HCT116 (cell line): ENCODE data around the gene CNTN4. TPM values are rescaled to one million over a fixed set of nuclear protein-coding genes. Genes with fewer than 3 reads are reported as not detected.

Experiments used
- ATAC-seq: fragments of 200-7000 bp; cut with Tn5 transposase; 2 replicates; pipeline ENCODE4 v1.9.1; 2020; ENCODE audit warnings: mild to moderate bottlenecking, moderate library complexity
- BruUV-seq: library from RNA; stranded (reverse); fragments of 400-500 nt; replicated peaks from 2 replicates; lab custom pipeline; 2021; lab: Mats Ljungman, UMichigan
- CTCF ChIA-PET: fragments of 300-600 bp; sonication (Branson Sonifier 250); formaldehyde crosslinking; loops from one replicate; lab custom pipeline; 2021; ENCODE audit warnings: antibody characterized with exemption; lab: Charles Lee
- POLR2A ChIA-PET: fragments of 300-600, 350-600 bp; sonication (Branson Sonifier 250); formaldehyde crosslinking; loops from one replicate; lab custom pipeline; 2021; ENCODE audit warnings: antibody characterized with exemption; lab: Charles Lee
- RAD21 ChIA-PET, 2 experiments: fragments of 300-600 bp; sonication (Branson Sonifier 250); formaldehyde crosslinking; loops; one replicate each; lab custom pipeline; 2023; ENCODE audit warnings: low total read pairs in 2 of 2; ENCODE audit not compliant: uncharacterized antibody in 2 of 2, unreplicated experiment in 2 of 2, low non-redundant PET in 1 of 2; lab: Charles Lee
- DNase-seq: peaks from one replicate; pipeline ENCODE4 v3.0.0-alpha.2; 2010; ENCODE audit warnings: low read depth, low spot score
- H2AFZ ChIP-seq: fragments of 200-600 bp; shearing (Covaris generic), sonication (generic); 2 replicates; pipeline ENCODE4 v1.6.1; 2017; ENCODE audit warnings: low read depth, mixed run types, mixed read lengths, antibody characterized with exemption, low read length; ENCODE audit not compliant: poor library complexity, severe bottlenecking
- H3K27ac ChIP-seq: 2 replicates; pipeline ENCODE4 v1.5.1; 2012; ENCODE audit warnings: low read depth, low read length
- H3K27me3 ChIP-seq: fragments of 200-600 bp; sonication (generic); 2 replicates; pipeline ENCODE4 v1.6.1; 2016; ENCODE audit warnings: mixed run types, low read length, mixed read lengths; ENCODE audit not compliant: insufficient read depth
- H3K36me3 ChIP-seq, 2 experiments: fragments of 200-500 bp in 1 of 2; fragments of 200-600 bp in 1 of 2; sonication (Bioruptor generic) in 1 of 2; sonication (generic) in 1 of 2; 2 replicates each; pipeline versions ENCODE4 v1.5.1 to v1.6.1; 2014 to 2016; ENCODE audit warnings: low read length in 2 of 2, inconsistent platforms in 1 of 2, mixed read lengths in 1 of 2, mixed run types in 1 of 2; ENCODE audit not compliant: insufficient read depth in 2 of 2, control insufficient read depth in 1 of 2
- H3K4me1 ChIP-seq, 2 experiments: fragments of 200-600 bp in 1 of 2; sonication (generic) in 1 of 2; 2 replicates each; pipeline versions ENCODE4 v1.5.1 to v1.6.1; 2012 to 2017; ENCODE audit warnings: low read length in 2 of 2, inconsistent platforms in 1 of 2, mild to moderate bottlenecking in 1 of 2, mixed read lengths in 1 of 2, mixed run types in 1 of 2, moderate library complexity in 1 of 2; ENCODE audit not compliant: insufficient read depth in 2 of 2, control insufficient read depth in 1 of 2
- H3K4me2 ChIP-seq: fragments of 200-600 bp; sonication (generic); 2 replicates; pipeline ENCODE4 v1.6.1; 2017; ENCODE audit warnings: mixed run types, low read length, mixed read lengths
- H3K4me3 ChIP-seq, 2 experiments: fragments of 200-600 bp in 1 of 2; sonication (generic) in 1 of 2; replicated peaks in 1 of 2; 2 replicates each; pipeline ENCODE4 v1.5.1; 2011 to 2016; ENCODE audit warnings: low read length in 2 of 2, control low read depth in 1 of 2, low read depth in 1 of 2, mild to moderate bottlenecking in 1 of 2, mixed read lengths in 1 of 2, mixed run types in 1 of 2
- H3K79me2 ChIP-seq: fragments of 200-600 bp; sonication (generic); 2 replicates; pipeline ENCODE4 v1.6.1; 2017; ENCODE audit warnings: mild to moderate bottlenecking, mixed run types, low read length, moderate library complexity, mixed read lengths; ENCODE audit not compliant: insufficient read depth
- H3K9ac ChIP-seq: fragments of 200-600 bp; sonication (generic); 2 replicates; pipeline ENCODE4 v1.6.1; 2016; ENCODE audit warnings: low read length, mixed read lengths
- H3K9me2 ChIP-seq: fragments of 200-600 bp; sonication (generic), shearing (Covaris generic); 2 replicates; pipeline ENCODE4 v1.6.1; 2017; ENCODE audit warnings: mixed run types, mild to moderate bottlenecking, moderate library complexity; ENCODE audit not compliant: insufficient read depth
- H3K9me3 ChIP-seq, 2 experiments: fragments of 200-500 bp in 1 of 2; fragments of 200-600 bp in 1 of 2; sonication (Bioruptor generic) in 1 of 2; sonication (generic) in 1 of 2; 2 replicates each; pipeline ENCODE4 v1.6.1; 2014 to 2017; ENCODE audit warnings: low read length in 2 of 2, mixed read lengths in 2 of 2, inconsistent platforms in 1 of 2, low read depth in 1 of 2, mild to moderate bottlenecking in 1 of 2, mixed run types in 1 of 2, moderate library complexity in 1 of 2; ENCODE audit not compliant: control insufficient read depth in 1 of 2, insufficient read depth in 1 of 2
- H4K20me1 ChIP-seq: fragments of 200-600 bp; sonication (generic), shearing (Covaris generic); 2 replicates; pipeline ENCODE4 v1.6.1; 2017; ENCODE audit warnings: mixed run types, mild to moderate bottlenecking, moderate library complexity; ENCODE audit not compliant: insufficient read depth
- CBX3 ChIP-seq: IDR thresholded peaks from 2 replicates; pipeline ENCODE4 v1.6.1; 2012; ENCODE audit warnings: low read depth
- CEBPB ChIP-seq: IDR thresholded peaks from 2 replicates; pipeline ENCODE4 v1.6.1; 2012; ENCODE audit warnings: low read depth
- EZH2 ChIP-seq: fragments of 200-600 bp; sonication (generic); IDR thresholded peaks from 2 replicates; pipeline ENCODE4 v1.6.1; 2017; ENCODE audit warnings: antibody characterized with exemption, mixed run types
- POLR2A ChIP-seq: IDR thresholded peaks from 2 replicates; pipeline ENCODE4 v1.7.0; 2011; ENCODE audit warnings: borderline replicate concordance; ENCODE audit not compliant: insufficient read depth, insufficient read length; ENCODE audit errors: extremely low read depth
- RAD21 ChIP-seq: IDR thresholded peaks from 2 replicates; pipeline ENCODE4 v1.6.1; 2012; ENCODE audit warnings: low read depth, mild to moderate bottlenecking
- SRF ChIP-seq: IDR thresholded peaks from 2 replicates; pipeline ENCODE4 v1.6.1; 2012; ENCODE audit warnings: low read depth
- TCF7L2 ChIP-seq: IDR thresholded peaks from 2 replicates; pipeline ENCODE4 v1.7.0; 2011; ENCODE audit warnings: borderline replicate concordance, inconsistent platforms; ENCODE audit not compliant: insufficient read depth, insufficient read length; ENCODE audit errors: extremely low read depth
- YY1 ChIP-seq: IDR thresholded peaks from 2 replicates; pipeline ENCODE4 v1.6.1; 2011; ENCODE audit warnings: low read length, low read depth, moderate library complexity, mild to moderate bottlenecking; ENCODE audit not compliant: insufficient replicate concordance; ENCODE audit errors: extremely low read depth
- ZFX ChIP-seq: fragments of 450-650 bp; IDR thresholded peaks from 2 replicates; pipeline ENCODE4 v1.6.1; 2017
- intact Hi-C: fragments of 100-400 bp; cut with micrococcal nuclease; formaldehyde crosslinking; loops from 2 replicates; pipeline ENCODE4 v1.10.0; 2022
- total RNA-seq: library from RNA; stranded (reverse); gene quantifications from one replicate; pipeline ENCODE4 v1.2.1, GENCODE V29; 2021; ENCODE audit not compliant: unreplicated experiment
- TF ChIP-seq, protein P1 (sequence below): IDR thresholded peaks from 2 replicates; pipeline ENCODE4 v1.6.1; 2012; ENCODE audit warnings: low read depth
- TF ChIP-seq, protein P2 (sequence below): IDR thresholded peaks from 2 replicates; pipeline ENCODE4 v1.6.1; 2012

The CNTN4 gene
- total RNA-seq, 1 experiment from 2014 or later, result not detected

DNA sequence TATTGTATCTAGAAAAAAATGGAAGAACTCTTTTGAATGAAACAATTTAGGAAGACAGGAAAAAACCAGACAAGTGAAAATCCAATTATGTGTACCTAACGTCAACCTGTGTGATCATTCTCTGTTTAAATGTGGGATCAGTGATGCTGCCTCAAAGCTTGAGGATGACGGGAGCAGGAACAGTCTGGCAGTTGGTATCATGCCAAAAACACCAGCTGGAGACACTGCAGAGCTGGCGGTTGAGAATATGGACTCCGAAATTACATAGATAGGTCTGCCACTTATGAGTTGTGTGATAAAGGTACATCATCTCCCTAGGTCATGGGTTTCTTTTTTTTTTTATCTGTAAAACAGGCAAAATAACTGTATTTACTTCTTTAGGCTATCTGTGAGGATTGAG, 480.5 kb downstream of the CNTN4 start:
- no peak overlapping the region for H2AFZ ChIP-seq
- no peaks in the 10 kb centered on the region for H3K79me2 ChIP-seq
- intact Hi-C loops, result no loop called here
- H4K20me1 ChIP-seq, result no peaks in the 10 kb centered on the region
- ChIA-PET RAD21 (no interaction called here), POLR2A (no interaction called here), CTCF (no interaction called here)
- H3K9me3 ChIP-seq, result peaks cover 0 to 13% of the 10 kb centered on the region in 2 experiments; a peak in 2 of 4 replicates
- H3K9me2 ChIP-seq, result no peaks in the 10 kb centered on the region
- H3K9ac ChIP-seq, result no peak overlapping the region
- no peak overlapping the region for H3K4me2 ChIP-seq
- ATAC-seq (no peak), DNase-seq (no peak)
- TF ChIP-seq CBX3, result no peak
- TF ChIP-seq POLR2A, result no peak
- TF ChIP-seq, protein P1, sequence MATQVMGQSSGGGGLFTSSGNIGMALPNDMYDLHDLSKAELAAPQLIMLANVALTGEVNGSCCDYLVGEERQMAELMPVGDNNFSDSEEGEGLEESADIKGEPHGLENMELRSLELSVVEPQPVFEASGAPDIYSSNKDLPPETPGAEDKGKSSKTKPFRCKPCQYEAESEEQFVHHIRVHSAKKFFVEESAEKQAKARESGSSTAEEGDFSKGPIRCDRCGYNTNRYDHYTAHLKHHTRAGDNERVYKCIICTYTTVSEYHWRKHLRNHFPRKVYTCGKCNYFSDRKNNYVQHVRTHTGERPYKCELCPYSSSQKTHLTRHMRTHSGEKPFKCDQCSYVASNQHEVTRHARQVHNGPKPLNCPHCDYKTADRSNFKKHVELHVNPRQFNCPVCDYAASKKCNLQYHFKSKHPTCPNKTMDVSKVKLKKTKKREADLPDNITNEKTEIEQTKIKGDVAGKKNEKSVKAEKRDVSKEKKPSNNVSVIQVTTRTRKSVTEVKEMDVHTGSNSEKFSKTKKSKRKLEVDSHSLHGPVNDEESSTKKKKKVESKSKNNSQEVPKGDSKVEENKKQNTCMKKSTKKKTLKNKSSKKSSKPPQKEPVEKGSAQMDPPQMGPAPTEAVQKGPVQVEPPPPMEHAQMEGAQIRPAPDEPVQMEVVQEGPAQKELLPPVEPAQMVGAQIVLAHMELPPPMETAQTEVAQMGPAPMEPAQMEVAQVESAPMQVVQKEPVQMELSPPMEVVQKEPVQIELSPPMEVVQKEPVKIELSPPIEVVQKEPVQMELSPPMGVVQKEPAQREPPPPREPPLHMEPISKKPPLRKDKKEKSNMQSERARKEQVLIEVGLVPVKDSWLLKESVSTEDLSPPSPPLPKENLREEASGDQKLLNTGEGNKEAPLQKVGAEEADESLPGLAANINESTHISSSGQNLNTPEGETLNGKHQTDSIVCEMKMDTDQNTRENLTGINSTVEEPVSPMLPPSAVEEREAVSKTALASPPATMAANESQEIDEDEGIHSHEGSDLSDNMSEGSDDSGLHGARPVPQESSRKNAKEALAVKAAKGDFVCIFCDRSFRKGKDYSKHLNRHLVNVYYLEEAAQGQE, result no peak
- TF ChIP-seq, protein P2, sequence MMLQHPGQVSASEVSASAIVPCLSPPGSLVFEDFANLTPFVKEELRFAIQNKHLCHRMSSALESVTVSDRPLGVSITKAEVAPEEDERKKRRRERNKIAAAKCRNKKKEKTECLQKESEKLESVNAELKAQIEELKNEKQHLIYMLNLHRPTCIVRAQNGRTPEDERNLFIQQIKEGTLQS, result no peak
- TF ChIP-seq RAD21, result no peak
- TF ChIP-seq ZFX, result no peak
- no peak for TF ChIP-seq YY1
- no peak for TF ChIP-seq EZH2
- TF ChIP-seq TCF7L2, result no peak
- TF ChIP-seq CEBPB, result no peak
- no peak for TF ChIP-seq SRF
- BruUV-seq, result no TSS peak
- H3K36me3 ChIP-seq, result no peaks in the 10 kb centered on the region
- no peaks in the 10 kb centered on the region; a peak in 1 of 4 replicates for H3K4me1 ChIP-seq
- H3K27me3 ChIP-seq, result no peaks in the 10 kb centered on the region
- no peak overlapping the region for H3K27ac ChIP-seq
- no peak overlapping the region for H3K4me3 ChIP-seq
